Measurements from ENCODE around the gene CREB1. TPM values are rescaled to one million over a fixed set of nuclear protein-coding genes. Genes with fewer than 3 reads are reported as not detected.

CREB1 gene
- total and polyA plus RNA-seq, 2 donors (not counting 1 experiment from before 2014, with no cell fraction given), result 42.5 to 156 TPM

- CTCF ChIA-PET, result interaction anchor here (0.7 kb wide), 1 partner anchor 162 kb away, joined by 4 read pairs; no protein-coding TSS in a partner anchor
- WGBS (ENCODE audit: insufficient coverage), result no CpG with 5 or more reads among the region's 1 CpG
- no peaks in the 10 kb centered on the region for H3K27me3 Mint-ChIP-seq
These were observed 30.6 kb upstream of the CREB1 start for GRCh38 chr2:207499114-207499513.

More at GRCh38 chr2:207499114-207499513, 30.6 kb upstream of the CREB1 start:
- no peak overlapping the region for H3K4me3 ChIP-seq (ENCODE audit: control extremely low read depth in 1 of 5, extremely low read depth in 1 of 5, insufficient read depth in 1 of 5, low read depth in 2 of 5, low read length in 4 of 5)
- Mint-ChIP-seq H3K9me3 (ENCODE audit: insufficient read depth) (no peaks in the 10 kb centered on the region), H3K27ac (peak overlapping the region; percentile 33), H3K4me3 (no peak overlapping the region), H3K4me1 (peaks cover 52% of the 10 kb centered on the region)
- no peaks in the 10 kb centered on the region for H4K20me1 ChIP-seq (ENCODE audit: control insufficient read depth, insufficient read depth, low read length, poor library complexity, severe bottlenecking)
- peaks cover 51 to 52% of the 10 kb centered on the region in 2 donors for H3K4me1 ChIP-seq (ENCODE audit: control insufficient read depth in 2 of 2, insufficient read depth in 2 of 2, low read length in 2 of 2)
- intact Hi-C loops (cut with micrococcal nuclease), result no loop called here
- DNase-seq, result no peak
- H3K27ac ChIP-seq (ENCODE audit: low read length in 2 of 2), result no peak overlapping the region
- H2AFZ ChIP-seq (ENCODE audit: insufficient read depth, low read depth, low read length, poor library complexity, severe bottlenecking), result no peak overlapping the region
- H3K27me3 ChIP-seq (replicated peaks in 1 of 4; ENCODE audit: control extremely low read depth in 1 of 4, control insufficient read depth in 3 of 4, insufficient read depth in 4 of 4, low read length in 3 of 4), result no peaks in the 10 kb centered on the region
- no peaks in the 10 kb centered on the region for H3K9me3 ChIP-seq (ENCODE audit: control extremely low read depth in 1 of 3, control insufficient read depth in 2 of 3, insufficient read depth in 1 of 3, low read length in 2 of 3)
- no peaks in the 10 kb centered on the region for H3K79me2 ChIP-seq (ENCODE audit: control insufficient read depth, insufficient read depth, low read length)
- TF ChIP-seq, protein P1, sequence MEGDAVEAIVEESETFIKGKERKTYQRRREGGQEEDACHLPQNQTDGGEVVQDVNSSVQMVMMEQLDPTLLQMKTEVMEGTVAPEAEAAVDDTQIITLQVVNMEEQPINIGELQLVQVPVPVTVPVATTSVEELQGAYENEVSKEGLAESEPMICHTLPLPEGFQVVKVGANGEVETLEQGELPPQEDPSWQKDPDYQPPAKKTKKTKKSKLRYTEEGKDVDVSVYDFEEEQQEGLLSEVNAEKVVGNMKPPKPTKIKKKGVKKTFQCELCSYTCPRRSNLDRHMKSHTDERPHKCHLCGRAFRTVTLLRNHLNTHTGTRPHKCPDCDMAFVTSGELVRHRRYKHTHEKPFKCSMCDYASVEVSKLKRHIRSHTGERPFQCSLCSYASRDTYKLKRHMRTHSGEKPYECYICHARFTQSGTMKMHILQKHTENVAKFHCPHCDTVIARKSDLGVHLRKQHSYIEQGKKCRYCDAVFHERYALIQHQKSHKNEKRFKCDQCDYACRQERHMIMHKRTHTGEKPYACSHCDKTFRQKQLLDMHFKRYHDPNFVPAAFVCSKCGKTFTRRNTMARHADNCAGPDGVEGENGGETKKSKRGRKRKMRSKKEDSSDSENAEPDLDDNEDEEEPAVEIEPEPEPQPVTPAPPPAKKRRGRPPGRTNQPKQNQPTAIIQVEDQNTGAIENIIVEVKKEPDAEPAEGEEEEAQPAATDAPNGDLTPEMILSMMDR (IDR thresholded peaks at IDR 0.05), result no peak
- TF ChIP-seq EZH2 (IDR thresholded peaks at IDR 0.05; ENCODE audit: borderline replicate concordance, insufficient read depth, low read depth, low read length, poor library complexity, severe bottlenecking), result no peak
- POLR2A ChIA-PET, result interaction anchor here (0.7 kb wide), 1 partner anchor 36 kb away, joined by 6 read pairs; no protein-coding TSS in a partner anchor
- peak overlapping the region; percentile 22 for H3K4me2 ChIP-seq (replicated peaks; ENCODE audit: low read depth, low read length, poor library complexity, severe bottlenecking)
- H3K36me3 ChIP-seq (replicated peaks in 1 of 2; ENCODE audit: control extremely low read depth in 1 of 2, control insufficient read depth in 1 of 2, extremely low read depth in 1 of 2, insufficient read depth in 2 of 2, low read length in 1 of 2), result no peaks in the 10 kb centered on the region
- no peak for ATAC-seq (ENCODE audit: low read depth)
- H3K9ac ChIP-seq (ENCODE audit: low read length), result no peak overlapping the region

Measured in B cell (primary cell).